Activated CD4-positive, alpha-beta memory T cell treated with anti-CD3 and anti-CD28 coated beads, Interleukin-2, amount 10 ng/mL, durations not matched to agents 7 days and 5 days (primary cell): Measurements from ENCODE around the gene ZNF507. TPM values are rescaled to one million over a fixed set of nuclear protein-coding genes. Genes with fewer than 3 reads are reported as not detected.
"Not testable (repeated sequence)": the region's sequence is repeated elsewhere in the genome, so short reads cannot be mapped to it uniquely, and the experiment has no call there.

Source experiments
- CTCF ChIA-PET: fragments of 350-600 bp; sonication (Branson Sonifier 250); formaldehyde crosslinking; loops from one replicate; lab custom pipeline; 2021; ENCODE audit warnings: antibody characterized with exemption, inconsistent platforms; lab: Charles Lee
- POLR2A ChIA-PET: fragments of 350-600 bp; sonication (Branson Sonifier 250); formaldehyde crosslinking; loops from one replicate; lab custom pipeline; 2021; ENCODE audit warnings: antibody characterized with exemption; lab: Charles Lee
- DNase-seq: peaks from one replicate; pipeline ENCODE4 v3.0.0-alpha.2; 2020
- H3K27ac Mint-ChIP-seq: one replicate; pipeline ENCODE4 v1.8.0; 2021; ENCODE audit warnings: mild to moderate bottlenecking, mixed read lengths
- H3K27me3 Mint-ChIP-seq: one replicate; pipeline ENCODE4 v1.8.0; 2021; ENCODE audit warnings: mixed read lengths
- H3K36me3 Mint-ChIP-seq: one replicate; pipeline ENCODE4 v1.8.0; 2021; ENCODE audit warnings: low read depth, mixed read lengths
- H3K4me1 Mint-ChIP-seq: one replicate; pipeline ENCODE4 v1.8.0; 2021; ENCODE audit warnings: mixed read lengths
- H3K4me3 Mint-ChIP-seq: one replicate; pipeline ENCODE4 v1.8.0; 2021; ENCODE audit warnings: mild to moderate bottlenecking, mixed read lengths
- H3K9me3 Mint-ChIP-seq: one replicate; pipeline ENCODE4 v1.8.0; 2021; ENCODE audit warnings: mixed read lengths
- total RNA-seq, 2 experiments: library from RNA; stranded (reverse); gene quantifications; one replicate each; pipeline ENCODE4 v1.2.3, GENCODE V29; 2021

The ZNF507 gene
- total RNA-seq, 2 experiments from 2014 or later, result 23.4 to 23.7 TPM

- Mint-ChIP-seq H3K9me3 (no peaks in the 10 kb centered on the region), H3K27ac (peak overlapping the region; percentile 68), H3K36me3 (peaks cover 20% of the 10 kb centered on the region), H3K4me3 (peak overlapping the region; percentile 78), H3K4me1 (peaks cover 25% of the 10 kb centered on the region), H3K27me3 (no peaks in the 10 kb centered on the region)
- no peak for DNase-seq
- ChIA-PET CTCF (no interaction called here), POLR2A (no interaction called here)
Measured at GRCh38 chr19:32407004-32407992, 61.9 kb downstream of the ZNF507 start.

- CTCF ChIA-PET, result no interaction called here
- Mint-ChIP-seq H3K4me1 (no peaks in the 10 kb centered on the region), H3K36me3 (peaks cover 5% of the 10 kb centered on the region), H3K4me3 (no peak overlapping the region), H3K27me3 (no peaks in the 10 kb centered on the region), H3K9me3 (no peaks in the 10 kb centered on the region), H3K27ac (no peak overlapping the region)
- POLR2A ChIA-PET, result no interaction called here
- no peak for DNase-seq
Measured at GRCh38 chr19:32415246-32415645, 69.8 kb downstream of the ZNF507 start.

DNA sequence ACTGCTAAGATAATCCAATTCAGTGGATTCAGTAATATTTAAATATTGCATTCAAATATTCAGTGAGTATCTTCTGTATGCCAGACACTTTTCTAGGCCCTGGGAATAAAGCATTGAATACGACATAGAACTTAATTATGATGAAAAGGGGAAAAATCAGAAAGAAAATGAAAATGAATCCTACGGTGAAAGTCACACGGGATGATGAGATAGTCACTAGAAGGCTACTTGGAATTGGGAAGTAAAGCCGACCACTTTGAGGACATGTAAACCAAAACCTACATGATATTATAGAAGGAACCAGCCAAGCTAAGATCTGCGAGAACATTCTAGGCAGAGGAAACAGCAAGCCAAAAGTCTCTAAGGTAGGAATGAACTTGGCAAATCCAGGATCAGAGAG is 70.3 kb downstream of the ZNF507 start:
- Mint-ChIP-seq H3K4me3 (no peak overlapping the region), H3K4me1 (no peaks in the 10 kb centered on the region), H3K27ac (no peak overlapping the region), H3K27me3 (no peaks in the 10 kb centered on the region), H3K9me3 (no peaks in the 10 kb centered on the region), H3K36me3 (peaks cover 5% of the 10 kb centered on the region)
- ChIA-PET CTCF (no interaction called here), POLR2A (interaction anchor here (1.4 kb wide), 1 partner anchor 10 kb away, joined by 5 read pairs; the partner anchor contains the start of gene DPY19L3)
- no peak for DNase-seq

GRCh38 chr19:32416749-32417456 is 71.5 kb downstream of the ZNF507 start:
- H3K9me3 Mint-ChIP-seq, result no peaks in the 10 kb centered on the region
- no peak overlapping the region for H3K27ac Mint-ChIP-seq
- H3K36me3 Mint-ChIP-seq, result no peaks in the 10 kb centered on the region
- DNase-seq, result no peak
- peaks cover 5% of the 10 kb centered on the region for H3K4me1 Mint-ChIP-seq
- H3K27me3 Mint-ChIP-seq, result no peaks in the 10 kb centered on the region
- POLR2A ChIA-PET, result interaction anchor here (0.5 to 1.4 kb wide), 2 partner anchors 12 to 15 kb away, joined by 3 to 5 read pairs; partner anchors contain the start of gene DPY19L3
- no peak overlapping the region for H3K4me3 Mint-ChIP-seq
- CTCF ChIA-PET, result no interaction called here

- H3K36me3 Mint-ChIP-seq, result no peaks in the 10 kb centered on the region
- H3K9me3 Mint-ChIP-seq, result no peaks in the 10 kb centered on the region
- no peaks in the 10 kb centered on the region for H3K27me3 Mint-ChIP-seq
- POLR2A ChIA-PET, result no interaction called here
- DNase-seq, result no peak
- H3K4me1 Mint-ChIP-seq, result peaks cover 10% of the 10 kb centered on the region
- no peak overlapping the region for H3K4me3 Mint-ChIP-seq
- CTCF ChIA-PET, result no interaction called here
- no peak overlapping the region for H3K27ac Mint-ChIP-seq
Measured at GRCh38 chr19:32418155-32418554, 72.7 kb downstream of the ZNF507 start.

- Mint-ChIP-seq H3K4me1 (peaks cover 10% of the 10 kb centered on the region), H3K4me3 (no peak overlapping the region), H3K9me3 (no peaks in the 10 kb centered on the region), H3K27me3 (no peaks in the 10 kb centered on the region), H3K27ac (peak overlapping the region; percentile 36), H3K36me3 (no peaks in the 10 kb centered on the region)
- ChIA-PET POLR2A (interaction anchor here (1.1 kb wide), 1 partner anchor 16 kb away, joined by 6 read pairs; the partner anchor contains the start of gene DPY19L3), CTCF (no interaction called here)
- DNase-seq, result no peak
Measured at GRCh38 chr19:32421589-32422361, 76.4 kb downstream of the ZNF507 start.

DNA sequence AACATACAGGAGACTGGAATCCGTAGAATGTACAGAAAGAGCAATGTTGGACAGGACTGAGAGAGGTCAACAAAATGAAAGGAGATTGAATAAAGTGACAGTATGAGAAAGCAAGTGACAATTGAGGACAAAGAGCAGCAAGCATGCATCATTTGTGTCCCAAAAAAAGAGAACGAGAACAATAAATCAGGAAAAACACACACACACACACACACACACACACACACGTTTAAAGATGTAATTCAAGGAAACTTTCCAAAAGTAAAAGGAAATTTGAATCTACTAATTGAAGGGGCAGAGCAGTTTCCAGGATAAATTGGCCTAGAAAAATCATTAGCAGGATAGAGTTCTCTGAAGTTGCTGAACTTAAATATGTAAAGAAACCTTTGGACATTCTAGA is 77.0 kb downstream of the ZNF507 start:
- H3K4me1 Mint-ChIP-seq, result peaks cover 10% of the 10 kb centered on the region
- H3K9me3 Mint-ChIP-seq, result no peaks in the 10 kb centered on the region
- no peak overlapping the region for H3K4me3 Mint-ChIP-seq
- H3K36me3 Mint-ChIP-seq, result no peaks in the 10 kb centered on the region
- ChIA-PET POLR2A (interaction anchor here (1.1 kb wide), 1 partner anchor 17 kb away, joined by 6 read pairs; the partner anchor contains the start of gene DPY19L3), CTCF (no interaction called here)
- no peak for DNase-seq
- no peaks in the 10 kb centered on the region for H3K27me3 Mint-ChIP-seq
- H3K27ac Mint-ChIP-seq, result no peak overlapping the region

DNA sequence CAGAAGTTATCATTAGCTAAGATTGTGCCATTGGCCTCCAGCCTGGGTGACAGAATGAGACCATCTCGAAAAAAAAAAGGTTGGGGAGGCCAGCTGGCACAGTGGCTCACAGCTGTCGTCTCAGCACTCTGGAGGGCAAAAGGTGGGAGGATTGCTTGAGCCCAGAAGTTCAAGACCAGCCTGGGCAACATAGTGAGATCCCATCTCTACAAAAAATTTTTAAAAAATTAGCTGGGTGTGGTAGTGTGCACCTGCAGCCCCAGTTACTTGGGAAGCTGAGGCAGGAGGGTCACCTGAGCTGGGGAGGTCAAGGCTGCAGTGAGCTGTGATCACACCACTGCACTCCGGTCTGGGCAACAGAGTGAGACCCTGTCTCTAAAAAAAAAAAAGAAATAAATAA is 78.5 kb downstream of the ZNF507 start:
- POLR2A ChIA-PET, H3K4me3 Mint-ChIP-seq, H3K27ac Mint-ChIP-seq, H3K36me3 Mint-ChIP-seq, DNase-seq, H3K9me3 Mint-ChIP-seq, H3K4me1 Mint-ChIP-seq, H3K27me3 Mint-ChIP-seq: not testable (repeated sequence)
- CTCF ChIA-PET, result interaction anchor here (0.7 kb wide), 1 partner anchor 35 kb away, joined by 3 read pairs; no protein-coding TSS in a partner anchor

DNA sequence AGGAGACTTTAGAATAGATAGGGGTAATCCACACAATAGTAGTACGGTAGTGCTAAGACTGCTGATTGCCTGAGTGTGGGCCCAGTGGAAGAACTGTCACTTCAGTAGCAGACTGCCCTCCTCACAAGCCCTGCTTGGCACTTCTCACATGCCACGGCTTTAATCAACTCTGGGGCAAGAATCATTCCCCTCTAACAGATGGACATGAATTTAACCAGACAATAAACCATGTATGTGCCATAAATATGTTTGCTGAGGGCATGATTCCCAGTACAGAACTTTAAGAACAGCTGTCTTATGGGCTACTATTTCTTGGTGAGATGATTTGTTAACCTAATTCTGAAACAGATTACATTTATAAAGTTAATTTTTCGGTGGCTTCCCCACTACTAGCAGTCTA is 82.1 kb downstream of the ZNF507 start:
- Mint-ChIP-seq H3K27ac (no peak overlapping the region), H3K4me1 (no peaks in the 10 kb centered on the region), H3K4me3 (no peak overlapping the region), H3K9me3 (no peaks in the 10 kb centered on the region), H3K36me3 (no peaks in the 10 kb centered on the region), H3K27me3 (no peaks in the 10 kb centered on the region)
- POLR2A ChIA-PET, result interaction anchor here (0.6 kb wide), 1 partner anchor 1898 kb away, joined by 3 read pairs; no protein-coding TSS in a partner anchor
- no peak for DNase-seq
- CTCF ChIA-PET, result interaction anchor here (0.7 kb wide), 1 partner anchor 44 kb away, joined by 3 read pairs; no protein-coding TSS in a partner anchor

DNA sequence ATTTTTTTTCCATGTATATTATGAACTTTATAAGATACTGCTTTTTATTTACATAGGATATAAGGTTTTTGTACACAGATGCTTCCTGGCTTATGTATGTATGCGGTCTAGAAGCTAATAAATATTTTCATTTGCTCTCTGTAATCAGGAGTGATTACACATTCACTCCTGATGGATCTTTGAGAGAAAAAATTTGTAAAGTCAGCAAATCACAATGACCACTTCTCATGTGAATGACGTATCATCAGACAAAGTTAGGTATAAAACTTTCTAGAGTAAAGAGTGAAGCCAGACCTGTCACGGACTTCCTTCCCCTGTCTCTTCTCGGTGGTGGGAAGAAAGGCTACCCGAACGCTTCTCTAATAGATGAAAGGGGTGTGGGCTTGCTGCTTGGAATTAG is 91.3 kb downstream of the ZNF507 start:
- DNase-seq, result no peak
- H3K4me1 Mint-ChIP-seq, result no peaks in the 10 kb centered on the region
- no peaks in the 10 kb centered on the region for H3K9me3 Mint-ChIP-seq
- H3K36me3 Mint-ChIP-seq, result peaks cover 2% of the 10 kb centered on the region
- no peaks in the 10 kb centered on the region for H3K27me3 Mint-ChIP-seq
- CTCF ChIA-PET, result no interaction called here
- POLR2A ChIA-PET, result interaction anchor here (1.0 kb wide), 1 partner anchor 31 kb away, joined by 3 read pairs; the partner anchor contains the start of gene DPY19L3
- H3K4me3 Mint-ChIP-seq, result no peak overlapping the region
- no peak overlapping the region for H3K27ac Mint-ChIP-seq

DNA sequence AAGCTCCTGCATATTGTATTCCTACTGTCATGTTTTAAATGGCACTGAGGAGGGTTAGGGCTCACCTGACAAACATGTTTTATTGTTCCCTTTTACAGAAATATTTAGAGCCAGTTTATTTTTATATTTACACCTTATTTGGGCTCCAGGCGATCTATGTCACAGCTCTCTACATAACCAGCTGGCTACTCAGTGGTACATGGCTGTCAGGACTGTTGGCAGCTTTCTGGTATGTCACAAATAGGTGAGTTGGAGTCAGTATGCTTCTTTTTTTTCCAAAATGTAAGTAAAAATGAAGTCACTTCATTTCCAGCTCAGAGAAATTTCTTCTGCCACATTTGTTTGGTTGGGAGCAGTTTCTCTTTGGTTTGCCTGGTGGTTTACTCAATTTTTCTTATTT is 91.7 kb downstream of the ZNF507 start:
- Mint-ChIP-seq H3K36me3 (peaks cover 2% of the 10 kb centered on the region), H3K9me3 (no peaks in the 10 kb centered on the region), H3K4me3 (no peak overlapping the region), H3K27me3 (no peaks in the 10 kb centered on the region), H3K4me1 (no peaks in the 10 kb centered on the region), H3K27ac (no peak overlapping the region)
- ChIA-PET CTCF (no interaction called here), POLR2A (interaction anchor here (1.0 kb wide), 1 partner anchor 32 kb away, joined by 3 read pairs; the partner anchor contains the start of gene DPY19L3)
- DNase-seq, result no peak
